ENCODE data around the gene KNG1. TPM values are rescaled to one million over a fixed set of nuclear protein-coding genes. Genes with fewer than 3 reads are reported as not detected.
"Not testable (repeated sequence)": the region's sequence is repeated elsewhere in the genome, so short reads cannot be mapped to it uniquely, and the experiment has no call there.

KNG1 gene
- total RNA-seq, 1 donor from 2014 or later: not detected

DNA sequence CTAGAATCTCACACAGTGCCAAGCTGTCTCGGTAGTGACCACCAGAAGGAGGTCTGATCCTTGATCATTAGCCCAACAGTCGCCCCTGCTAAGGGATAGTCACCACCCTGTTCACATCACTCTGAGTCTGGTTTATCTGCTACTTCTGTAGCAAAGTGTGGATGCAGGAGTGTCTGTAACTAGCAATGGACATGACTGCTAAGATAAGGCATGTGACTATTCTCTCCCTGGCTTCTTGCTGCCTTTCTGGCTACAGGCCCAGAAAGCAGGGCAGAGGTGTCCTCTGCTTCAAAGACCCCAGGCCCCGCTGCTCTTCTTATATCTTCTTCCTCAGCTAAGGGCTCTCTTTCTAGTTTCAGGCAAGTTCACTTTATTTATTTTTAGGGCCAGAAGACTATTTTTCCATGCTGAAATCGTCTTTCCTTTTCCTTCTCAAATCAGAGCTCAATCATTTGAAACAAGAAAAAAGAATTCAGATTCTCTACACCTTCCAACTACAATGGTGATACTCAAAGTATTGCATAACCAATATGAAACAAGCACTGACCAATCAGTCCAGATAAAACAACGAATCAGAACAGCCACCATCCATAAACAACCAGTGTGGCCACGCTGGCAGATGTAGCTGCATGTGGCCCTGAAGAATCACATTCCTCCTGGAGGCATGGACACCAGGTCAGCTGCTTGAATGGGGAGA is 8.0 kb upstream of the KNG1 start:
- Mint-ChIP-seq H3K4me3 (ENCODE audit: unreplicated experiment) (no peak overlapping the region), H3K27me3 (ENCODE audit: unreplicated experiment) (no peaks in the 10 kb centered on the region), H3K9me3 (ENCODE audit: unreplicated experiment) (no peaks in the 10 kb centered on the region), H3K27ac (ENCODE audit: unreplicated experiment) (no peak overlapping the region), H3K4me1 (ENCODE audit: unreplicated experiment) (no peaks in the 10 kb centered on the region), H3K36me3 (ENCODE audit: low read depth, unreplicated experiment) (no peaks in the 10 kb centered on the region)
- DNase-seq (ENCODE audit: low spot score): no peak
- TF ChIP-seq, protein P1, sequence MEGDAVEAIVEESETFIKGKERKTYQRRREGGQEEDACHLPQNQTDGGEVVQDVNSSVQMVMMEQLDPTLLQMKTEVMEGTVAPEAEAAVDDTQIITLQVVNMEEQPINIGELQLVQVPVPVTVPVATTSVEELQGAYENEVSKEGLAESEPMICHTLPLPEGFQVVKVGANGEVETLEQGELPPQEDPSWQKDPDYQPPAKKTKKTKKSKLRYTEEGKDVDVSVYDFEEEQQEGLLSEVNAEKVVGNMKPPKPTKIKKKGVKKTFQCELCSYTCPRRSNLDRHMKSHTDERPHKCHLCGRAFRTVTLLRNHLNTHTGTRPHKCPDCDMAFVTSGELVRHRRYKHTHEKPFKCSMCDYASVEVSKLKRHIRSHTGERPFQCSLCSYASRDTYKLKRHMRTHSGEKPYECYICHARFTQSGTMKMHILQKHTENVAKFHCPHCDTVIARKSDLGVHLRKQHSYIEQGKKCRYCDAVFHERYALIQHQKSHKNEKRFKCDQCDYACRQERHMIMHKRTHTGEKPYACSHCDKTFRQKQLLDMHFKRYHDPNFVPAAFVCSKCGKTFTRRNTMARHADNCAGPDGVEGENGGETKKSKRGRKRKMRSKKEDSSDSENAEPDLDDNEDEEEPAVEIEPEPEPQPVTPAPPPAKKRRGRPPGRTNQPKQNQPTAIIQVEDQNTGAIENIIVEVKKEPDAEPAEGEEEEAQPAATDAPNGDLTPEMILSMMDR (IDR thresholded peaks at IDR 0.05; ENCODE audit: unreplicated experiment): no peak

DNA sequence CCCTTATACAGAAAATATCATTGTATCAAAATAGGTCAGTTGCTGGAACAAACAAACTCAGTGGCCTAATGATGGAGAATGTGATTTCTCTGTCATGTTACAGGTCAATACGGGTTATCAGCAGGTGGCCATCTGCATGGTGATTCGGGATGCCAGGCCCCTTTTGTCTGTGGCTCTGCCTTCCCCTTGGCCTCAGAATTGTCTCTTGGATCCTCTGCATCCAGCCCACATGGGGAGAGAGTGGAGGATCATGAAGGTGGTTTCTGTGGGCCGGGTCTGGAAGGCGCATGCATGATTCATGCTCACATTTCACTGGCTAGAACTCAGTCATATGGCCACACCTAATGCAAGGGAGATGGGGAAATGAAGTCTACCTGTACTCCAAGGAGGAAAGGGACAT is 6.5 kb upstream of the KNG1 start:
- DNase-seq (ENCODE audit: low spot score); H3K36me3 Mint-ChIP-seq (ENCODE audit: low read depth, unreplicated experiment); H3K27me3 Mint-ChIP-seq (ENCODE audit: unreplicated experiment); H3K9me3 Mint-ChIP-seq (ENCODE audit: unreplicated experiment); H3K4me1 Mint-ChIP-seq (ENCODE audit: unreplicated experiment); H3K4me3 Mint-ChIP-seq (ENCODE audit: unreplicated experiment); H3K27ac Mint-ChIP-seq (ENCODE audit: unreplicated experiment): not testable (repeated sequence)

DNA sequence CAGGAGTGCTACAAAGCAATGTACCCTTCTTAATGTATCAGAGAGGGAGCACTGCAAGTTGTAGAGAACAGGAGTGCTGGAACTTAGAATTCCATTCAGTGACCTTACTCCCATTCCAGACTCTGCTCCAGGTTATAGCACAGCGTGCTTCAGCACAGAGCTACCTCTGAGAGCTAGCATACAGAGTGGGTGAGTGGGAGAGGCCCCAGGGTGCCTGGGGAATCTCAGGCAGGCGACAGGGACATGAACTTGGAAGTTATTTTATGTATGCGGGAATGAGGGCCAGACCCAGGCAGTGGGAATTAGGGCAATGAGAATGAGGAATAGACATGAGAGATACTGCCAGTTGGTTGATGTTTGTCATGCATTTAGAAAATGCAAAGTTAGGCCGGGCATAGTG is 3.7 kb upstream of the KNG1 start:
- TF ChIP-seq, protein P1 (IDR thresholded peaks at IDR 0.05; ENCODE audit: unreplicated experiment): no peak
- no peaks in the 10 kb centered on the region for H3K9me3 Mint-ChIP-seq (ENCODE audit: unreplicated experiment)
- DNase-seq (ENCODE audit: low spot score): no peak
- no peaks in the 10 kb centered on the region for H3K4me1 Mint-ChIP-seq (ENCODE audit: unreplicated experiment)
- no peaks in the 10 kb centered on the region for H3K36me3 Mint-ChIP-seq (ENCODE audit: low read depth, unreplicated experiment)
- no peak overlapping the region for H3K4me3 Mint-ChIP-seq (ENCODE audit: unreplicated experiment)
- no peaks in the 10 kb centered on the region for H3K27me3 Mint-ChIP-seq (ENCODE audit: unreplicated experiment)
- H3K27ac Mint-ChIP-seq (ENCODE audit: unreplicated experiment): no peak overlapping the region

DNA sequence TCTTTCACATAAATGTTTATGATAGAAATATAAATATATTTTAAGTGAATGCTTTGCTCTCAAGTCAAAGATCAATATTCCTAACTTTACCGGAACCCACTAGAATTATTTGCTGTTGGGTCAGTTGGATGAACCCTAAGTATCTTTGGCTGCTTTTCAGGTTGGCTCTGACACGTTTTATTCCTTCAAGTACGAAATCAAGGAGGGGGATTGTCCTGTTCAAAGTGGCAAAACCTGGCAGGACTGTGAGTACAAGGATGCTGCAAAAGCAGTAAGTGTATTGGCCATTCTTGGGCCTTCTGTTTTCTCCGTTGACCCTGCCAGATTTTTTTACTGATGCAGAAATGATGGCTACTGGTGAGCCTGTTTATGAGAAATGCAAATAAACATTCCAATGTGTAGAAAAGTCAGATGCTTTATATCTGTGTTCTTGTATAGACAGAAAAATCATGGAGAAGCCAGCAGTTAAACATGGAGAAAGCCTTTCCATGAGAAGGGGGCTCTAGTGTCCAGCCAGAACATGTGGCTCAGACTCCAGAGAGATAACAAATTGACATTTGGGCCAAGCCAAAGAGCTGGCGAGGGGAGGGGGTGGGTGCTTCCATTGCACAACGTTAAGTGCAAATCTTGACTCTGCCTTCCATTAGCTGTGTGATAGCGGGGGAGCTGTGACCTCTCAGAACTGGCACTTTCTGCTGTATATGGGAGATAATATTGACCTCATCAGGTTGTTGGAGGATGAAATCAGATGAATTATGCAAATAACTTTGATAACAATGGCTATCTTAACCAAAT is 3.0 kb downstream of the KNG1 start:
- TF ChIP-seq, protein P1 (IDR thresholded peaks at IDR 0.05; ENCODE audit: unreplicated experiment): no peak
- H3K27ac Mint-ChIP-seq (ENCODE audit: unreplicated experiment): no peak overlapping the region
- no peak for DNase-seq (ENCODE audit: low spot score)
- no peak overlapping the region for H3K4me3 Mint-ChIP-seq (ENCODE audit: unreplicated experiment)
- H3K27me3 Mint-ChIP-seq (ENCODE audit: unreplicated experiment): no peaks in the 10 kb centered on the region
- no peaks in the 10 kb centered on the region for H3K36me3 Mint-ChIP-seq (ENCODE audit: low read depth, unreplicated experiment)
- no peaks in the 10 kb centered on the region for H3K9me3 Mint-ChIP-seq (ENCODE audit: unreplicated experiment)
- no peaks in the 10 kb centered on the region for H3K4me1 Mint-ChIP-seq (ENCODE audit: unreplicated experiment)

DNA sequence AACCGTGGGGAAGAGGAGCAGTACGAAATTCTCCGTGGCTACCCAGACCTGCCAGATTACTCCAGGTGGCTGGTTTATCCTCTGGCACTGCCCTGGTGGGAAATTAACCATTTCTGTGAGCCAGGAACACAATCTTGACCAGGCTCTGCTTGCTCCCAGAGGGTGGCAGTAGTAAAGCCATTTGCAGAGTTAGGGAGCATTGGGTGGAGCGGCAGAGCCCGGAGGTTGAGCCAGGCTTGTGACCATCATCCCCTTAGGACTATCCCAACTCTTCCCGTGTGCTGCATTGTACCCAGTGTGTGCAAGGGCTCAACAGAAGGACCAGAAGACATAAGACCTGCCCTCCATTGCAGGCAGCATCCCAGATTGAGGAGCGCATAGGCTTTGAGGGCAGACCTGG is 5.3 kb downstream of the KNG1 start:
- no peak for DNase-seq (ENCODE audit: low spot score)
- no peaks in the 10 kb centered on the region for H3K27me3 Mint-ChIP-seq (ENCODE audit: unreplicated experiment)
- no peaks in the 10 kb centered on the region for H3K4me1 Mint-ChIP-seq (ENCODE audit: unreplicated experiment)
- H3K36me3 Mint-ChIP-seq (ENCODE audit: low read depth, unreplicated experiment): no peaks in the 10 kb centered on the region
- no peaks in the 10 kb centered on the region for H3K9me3 Mint-ChIP-seq (ENCODE audit: unreplicated experiment)
- no peak overlapping the region for H3K27ac Mint-ChIP-seq (ENCODE audit: unreplicated experiment)
- TF ChIP-seq, protein P1 (IDR thresholded peaks at IDR 0.05; ENCODE audit: unreplicated experiment): no peak
- no peak overlapping the region for H3K4me3 Mint-ChIP-seq (ENCODE audit: unreplicated experiment)
